Stimulated activated CD4-positive, alpha-beta T cell treated with anti-CD3 and anti-CD28 coated beads, Interleukin-4, amount 100 ng/mL, for 24 hours (primary cell): ENCODE data around the gene ATP2B1.
A peak's percentile ranks its signal among the peaks of the same experiment; 100 is the strongest.

Experiments
- DNase-seq: peaks from one replicate; pipeline ENCODE4 v3.0.0-alpha.2; 2020

ATP2B1 gene

DNA sequence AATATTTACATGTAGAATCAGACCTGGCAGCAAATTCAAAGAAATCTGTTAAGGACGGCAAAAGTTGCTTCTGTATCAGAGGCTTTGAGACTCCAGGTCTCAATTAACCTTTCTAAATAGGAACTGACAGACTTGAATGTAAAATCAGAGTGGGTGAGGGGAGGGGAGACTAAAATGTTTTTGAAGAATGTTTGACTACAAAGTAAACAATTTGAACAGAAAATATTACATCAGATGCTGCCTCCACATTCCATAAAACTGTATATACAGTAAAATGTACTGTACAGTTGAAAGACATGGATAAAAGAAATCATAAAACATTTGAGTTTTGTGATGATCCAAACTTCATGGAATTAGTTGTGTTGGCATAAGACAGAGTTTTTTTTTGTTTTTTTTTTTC is 133.3 kb downstream of the ATP2B1 start:
- no peak for DNase-seq

DNA sequence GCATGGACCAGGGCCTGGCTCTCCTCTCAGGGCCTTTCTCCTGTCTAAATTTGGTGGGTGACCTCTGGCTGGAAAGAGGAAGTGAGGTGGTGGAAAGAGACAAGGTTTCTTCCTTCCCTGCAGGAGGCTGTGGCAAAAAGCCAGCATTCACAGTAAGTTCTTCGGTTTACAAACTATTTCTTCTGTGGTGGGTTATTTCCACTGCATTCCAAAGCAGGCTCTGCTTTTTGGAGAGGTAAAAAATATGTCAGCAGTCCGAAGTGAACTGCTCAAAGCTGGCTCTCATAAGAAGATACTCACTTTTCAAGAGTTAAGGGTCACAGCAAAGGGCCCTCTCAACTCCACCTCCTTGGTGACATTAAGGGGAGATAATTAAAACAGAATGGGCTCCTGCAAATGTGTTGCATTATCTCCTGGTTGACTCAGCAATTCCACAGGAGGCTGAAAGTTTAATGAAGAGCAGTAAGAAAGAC is 133.9 kb downstream of the ATP2B1 start:
- DNase-seq: no peak

DNA sequence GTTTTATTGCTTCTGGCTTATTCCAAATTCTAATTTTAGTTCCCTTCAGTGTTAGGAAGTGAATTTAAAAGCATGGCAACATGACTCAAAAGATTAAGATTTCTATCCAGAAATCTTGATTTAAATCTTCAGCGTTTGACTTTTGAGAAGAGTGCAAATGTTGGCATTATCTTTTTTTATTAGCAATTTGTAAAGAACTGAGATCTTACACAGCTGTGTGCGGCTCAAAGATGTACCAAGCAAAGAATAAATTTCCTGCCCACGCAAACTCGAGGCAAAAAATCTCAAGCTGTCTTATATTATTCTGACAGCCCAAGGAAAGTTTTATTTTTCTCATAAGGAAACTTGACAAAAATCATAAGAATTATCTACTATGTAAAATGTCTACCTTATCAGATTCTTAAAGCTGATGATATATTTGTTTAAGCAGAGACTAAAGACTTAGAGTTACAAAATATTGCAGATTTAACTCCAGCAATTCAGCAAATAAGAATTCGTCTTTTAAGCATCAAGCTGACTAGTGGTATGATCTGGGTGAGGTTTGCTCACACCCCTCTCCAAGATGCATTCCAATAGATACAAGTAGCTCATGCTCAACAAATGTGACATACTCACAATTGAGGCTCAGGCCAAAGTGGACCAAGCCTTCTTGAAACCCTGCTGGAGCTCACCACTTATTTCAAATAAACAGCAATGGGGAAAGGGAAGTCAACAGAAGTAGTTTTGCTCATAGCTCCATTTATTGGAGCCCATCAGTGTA is 135.4 kb downstream of the ATP2B1 start:
- no peak for DNase-seq

DNA sequence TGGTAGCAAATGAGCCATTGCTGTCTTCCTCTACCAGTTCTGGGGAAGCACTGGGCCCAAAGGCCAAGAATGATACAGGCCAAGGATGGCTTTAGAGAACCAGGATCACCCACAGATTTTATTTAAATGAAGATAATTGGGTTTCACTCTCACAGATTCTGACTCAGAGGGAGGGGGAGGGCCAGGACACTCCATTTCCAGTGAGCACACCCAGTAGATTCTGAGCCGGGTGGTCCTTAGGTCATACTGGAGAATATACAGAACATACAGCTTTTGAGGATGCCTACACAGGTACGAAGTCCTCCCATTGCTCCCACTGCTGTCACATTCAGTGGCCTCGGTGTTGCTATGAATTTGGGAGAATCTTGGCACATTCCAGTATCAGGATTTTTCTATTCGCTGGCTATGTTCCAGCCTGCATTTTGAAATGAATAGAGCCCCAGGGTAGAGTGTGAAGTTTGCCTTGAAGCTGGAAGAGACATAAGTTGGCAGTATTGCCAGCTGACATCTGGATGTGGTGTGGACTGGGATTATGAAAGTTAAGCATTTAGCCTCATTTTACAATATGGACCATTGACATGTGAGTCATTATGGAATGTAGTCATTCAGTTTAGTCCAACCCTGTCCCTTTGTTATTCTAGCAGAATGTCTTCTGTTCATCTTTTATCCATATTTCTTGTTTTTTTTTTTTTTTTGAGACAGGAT is 137.0 kb downstream of the ATP2B1 start:
- DNase-seq: no peak

DNA sequence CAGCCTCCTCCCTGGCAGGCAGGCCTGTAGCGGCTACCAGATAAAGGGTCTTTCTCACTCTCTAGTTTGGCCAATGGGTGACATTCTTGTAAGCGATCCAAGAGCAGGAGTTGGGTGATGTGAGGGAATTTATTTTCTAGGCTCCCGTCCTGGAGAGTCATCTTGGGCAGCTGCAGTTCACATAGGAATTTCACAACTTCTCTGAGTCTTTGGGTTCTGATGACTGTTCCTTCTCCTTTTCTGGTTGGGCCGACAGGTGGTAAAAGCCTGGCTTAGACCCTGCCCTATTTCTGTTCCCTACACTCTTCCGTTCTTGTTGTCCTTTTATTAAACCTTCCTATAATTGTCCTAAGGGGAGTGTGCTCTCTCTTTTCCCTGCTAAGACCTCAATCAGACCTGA is 140.2 kb downstream of the ATP2B1 start:
- no peak for DNase-seq

DNA sequence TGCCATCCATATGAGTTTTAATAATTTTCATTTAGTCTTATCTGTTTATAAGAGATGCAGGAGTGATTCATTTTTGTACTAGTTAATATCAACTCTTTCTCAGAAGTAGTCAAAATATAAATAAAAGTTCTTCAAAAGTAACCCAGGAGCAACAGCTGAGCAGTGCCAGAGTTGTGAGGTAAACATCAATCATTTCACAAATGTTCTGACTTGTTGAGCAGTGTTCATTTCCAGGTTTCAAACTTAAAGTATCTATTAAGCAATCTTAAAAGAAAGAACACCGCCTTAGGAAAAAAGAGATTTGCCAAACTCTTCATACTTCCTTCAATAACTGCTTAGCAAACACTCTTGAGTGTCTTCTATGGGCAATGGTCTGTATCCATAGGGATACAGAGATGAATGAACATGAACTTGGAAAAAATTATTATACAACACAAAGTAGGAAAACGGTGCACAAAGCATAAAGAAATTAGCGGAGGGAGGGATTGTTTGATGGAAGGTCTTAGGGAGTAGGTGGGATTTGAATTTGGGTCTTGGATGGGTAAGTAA is 140.9 kb downstream of the ATP2B1 start:
- DNase-seq: no peak

DNA sequence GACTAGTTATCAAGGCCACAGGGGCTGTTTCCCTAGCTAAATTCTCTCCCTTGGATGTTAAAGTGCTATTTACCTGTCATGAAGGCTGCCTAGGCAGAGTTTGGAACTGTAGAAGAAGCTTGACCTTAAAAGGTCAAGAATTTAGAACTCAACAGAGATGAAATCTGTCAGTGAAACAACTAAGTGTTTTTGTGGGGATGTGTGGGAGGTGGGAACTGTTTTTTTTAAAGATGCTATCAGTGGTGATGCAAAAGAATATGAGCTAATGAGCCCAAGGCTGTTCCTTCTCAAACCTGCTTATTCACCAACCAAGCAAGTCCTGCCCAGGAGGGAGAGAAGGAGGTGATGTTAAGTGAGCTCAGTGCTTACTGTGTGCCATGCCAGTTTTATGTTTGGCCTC is 142.0 kb downstream of the ATP2B1 start:
- DNase-seq: no peak

DNA sequence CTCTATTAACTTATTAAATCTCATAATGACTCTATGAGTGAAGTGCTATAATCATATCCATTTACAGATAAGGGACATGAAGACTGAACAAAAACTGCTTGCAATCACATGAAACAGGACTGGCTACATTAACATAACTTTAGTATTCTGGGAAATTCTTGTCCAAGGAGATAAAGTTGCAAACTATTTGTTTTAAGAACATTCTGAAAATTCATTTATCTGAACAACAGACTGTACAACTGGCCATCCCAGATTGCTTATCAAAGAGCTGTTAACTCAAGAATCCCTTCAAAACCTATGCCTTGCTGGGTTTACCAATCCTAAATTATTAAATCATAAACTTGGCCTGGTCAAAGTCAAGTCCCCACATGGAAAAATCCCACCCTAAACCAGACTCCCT is 143.6 kb downstream of the ATP2B1 start:
- no peak for DNase-seq

DNA sequence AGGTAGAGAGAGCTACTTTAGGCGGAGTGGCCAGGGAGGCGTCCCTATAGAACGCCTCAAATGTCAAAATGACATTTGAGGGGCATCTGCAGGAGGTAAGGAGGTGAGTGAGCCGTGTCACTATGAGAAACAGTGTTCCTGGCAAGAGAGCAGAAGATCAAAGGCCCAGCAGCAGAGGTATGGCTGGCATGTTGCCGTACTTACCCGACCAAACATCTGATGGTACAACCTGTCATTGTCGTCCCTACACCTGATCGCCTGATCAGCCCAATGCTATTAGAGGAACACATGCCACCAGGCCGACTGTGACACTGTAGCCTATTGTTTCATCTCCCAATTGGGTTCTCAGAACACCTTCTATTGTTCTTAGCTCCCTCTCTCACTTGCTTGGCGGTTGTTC is 148.9 kb downstream of the ATP2B1 start:
- DNase-seq: no peak

DNA sequence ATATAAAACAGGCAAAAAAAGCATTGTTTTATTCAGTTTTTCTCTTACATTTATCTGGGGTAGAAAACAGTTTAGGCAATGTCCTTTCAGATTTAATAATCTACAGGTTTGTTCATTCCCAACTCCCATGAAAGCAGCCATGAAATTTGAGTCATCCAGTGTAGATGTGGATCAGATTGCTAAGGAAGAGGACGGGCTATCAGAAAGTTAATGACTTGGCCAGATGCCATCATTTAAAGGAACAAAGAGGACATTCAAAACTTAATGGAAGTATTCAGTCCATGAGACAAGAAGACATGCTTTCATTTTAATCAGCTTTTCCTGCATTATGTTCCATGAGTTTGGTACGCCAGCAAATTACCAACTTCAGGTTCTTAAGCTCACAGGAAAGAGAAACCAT is 151.7 kb downstream of the ATP2B1 start:
- no peak for DNase-seq

DNA sequence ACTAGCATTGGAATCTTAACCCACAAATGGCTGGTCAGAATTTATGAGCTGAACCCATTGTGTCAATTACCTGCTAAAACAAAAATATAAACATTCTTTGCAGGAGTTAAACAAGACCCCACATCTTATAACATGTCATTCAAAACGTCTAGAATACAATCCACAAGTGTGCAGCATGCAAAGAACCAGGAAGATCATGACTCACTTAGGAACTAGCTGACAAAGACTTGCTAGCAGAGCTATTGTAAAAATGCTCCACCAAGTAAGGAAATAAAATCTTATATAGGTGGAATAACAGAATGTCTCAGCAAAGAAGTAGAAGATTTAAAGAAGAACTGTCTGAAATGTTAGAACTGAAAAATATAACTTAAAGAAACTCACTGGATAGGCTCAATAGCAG is 156.3 kb downstream of the ATP2B1 start:
- no peak for DNase-seq

DNA sequence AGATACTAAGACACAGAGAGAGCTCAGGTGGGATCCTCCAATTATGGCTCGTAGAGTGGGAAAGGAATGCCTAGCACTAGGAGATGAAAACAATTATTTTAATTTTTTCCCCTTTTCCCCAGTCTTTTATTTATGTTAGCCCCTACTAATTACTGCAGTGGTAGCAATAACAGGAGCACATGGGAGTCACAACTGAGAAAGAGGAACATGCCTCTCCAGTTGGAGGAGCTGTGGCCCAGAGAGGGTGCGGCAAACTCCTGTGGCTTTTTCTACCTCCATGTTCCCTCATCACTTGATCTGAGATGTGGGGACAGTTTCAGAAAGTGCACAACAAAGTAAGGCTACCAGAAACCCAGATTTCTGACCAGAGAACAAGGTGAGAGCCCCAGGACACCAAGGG is 156.9 kb downstream of the ATP2B1 start:
- DNase-seq: no peak

DNA sequence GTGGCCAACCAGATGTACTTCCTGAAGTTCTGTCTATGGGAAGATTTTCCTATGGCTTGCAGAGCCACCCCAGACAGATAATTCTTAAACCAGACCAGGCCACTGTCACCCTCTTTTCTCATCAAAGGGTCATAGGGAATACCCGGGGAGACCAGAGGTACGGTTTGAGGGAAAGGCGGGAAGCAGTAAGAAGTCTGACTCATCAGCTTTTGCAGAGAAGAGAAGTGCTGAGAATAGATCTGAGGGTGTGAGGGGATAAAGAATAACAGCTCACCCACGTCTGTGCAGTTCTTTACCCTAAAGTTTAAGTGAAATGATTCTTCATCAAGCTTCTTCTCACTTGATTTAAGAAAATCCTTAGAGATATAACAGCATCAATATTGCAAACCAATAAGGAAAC is 161.5 kb downstream of the ATP2B1 start:
- no peak for DNase-seq

DNA sequence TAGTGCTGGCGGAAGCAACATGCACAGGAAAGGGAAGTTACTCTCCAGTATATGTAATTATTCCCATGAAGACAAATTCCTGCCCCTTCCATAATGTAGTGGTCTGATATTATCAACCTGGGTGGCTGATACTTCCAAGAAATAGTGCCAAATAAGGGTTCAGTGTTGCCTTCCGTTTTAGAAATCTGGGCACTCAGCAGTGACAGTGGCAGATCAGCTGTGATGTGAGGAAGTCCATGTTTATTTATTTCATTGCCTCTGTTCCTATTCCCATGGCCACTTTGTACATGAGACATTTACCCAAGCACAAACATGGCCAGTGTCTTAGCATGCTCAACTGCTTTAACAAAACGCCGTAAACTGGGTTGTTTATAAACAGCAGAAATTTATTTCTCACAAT is 162.5 kb downstream of the ATP2B1 start:
- DNase-seq: no peak

DNA sequence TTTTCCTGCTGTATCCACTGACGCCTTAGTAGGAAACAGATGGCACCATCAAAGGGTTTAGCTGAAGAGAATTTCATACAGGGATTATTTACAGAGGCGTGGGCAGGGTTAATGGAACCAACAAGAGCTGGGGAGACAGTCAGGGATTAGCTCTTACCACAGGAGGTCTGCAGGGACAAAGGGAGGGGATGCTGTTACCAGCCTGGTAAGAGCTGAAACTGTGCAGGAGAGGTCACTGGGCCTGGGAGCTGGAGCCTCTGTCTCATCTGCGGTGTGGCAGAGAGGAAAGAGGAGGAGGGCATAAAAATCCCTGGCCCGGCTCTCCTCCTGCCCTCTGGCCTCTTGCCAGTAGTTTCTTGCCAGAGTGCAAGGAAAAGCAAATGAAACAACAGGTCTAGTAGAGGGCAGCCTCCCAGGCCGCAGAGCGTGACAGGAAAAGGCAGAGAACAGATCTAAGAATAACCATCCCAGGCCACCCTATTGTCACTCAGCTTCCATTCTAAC is 163.9 kb downstream of the ATP2B1 start:
- DNase-seq: no peak

DNA sequence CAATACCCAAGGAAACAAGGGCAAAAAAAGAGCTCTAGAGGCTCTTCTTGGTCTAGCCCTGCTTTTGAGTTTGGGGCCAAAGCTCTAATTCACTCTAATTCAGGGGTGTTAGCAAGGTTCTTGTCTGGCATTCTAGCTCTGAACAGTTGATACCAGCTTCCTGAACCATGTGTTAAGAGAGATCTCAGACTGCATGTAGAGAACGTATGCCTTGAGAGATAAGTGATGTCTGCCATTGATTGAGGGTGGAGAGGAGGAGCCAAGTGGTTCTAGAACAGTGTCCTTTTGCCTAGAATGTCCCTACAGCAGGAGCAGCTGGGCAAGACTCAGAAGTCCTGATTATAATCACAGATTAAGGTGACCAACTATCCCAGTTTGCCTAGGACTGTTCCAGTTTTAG is 164.6 kb downstream of the ATP2B1 start:
- no peak for DNase-seq

DNA sequence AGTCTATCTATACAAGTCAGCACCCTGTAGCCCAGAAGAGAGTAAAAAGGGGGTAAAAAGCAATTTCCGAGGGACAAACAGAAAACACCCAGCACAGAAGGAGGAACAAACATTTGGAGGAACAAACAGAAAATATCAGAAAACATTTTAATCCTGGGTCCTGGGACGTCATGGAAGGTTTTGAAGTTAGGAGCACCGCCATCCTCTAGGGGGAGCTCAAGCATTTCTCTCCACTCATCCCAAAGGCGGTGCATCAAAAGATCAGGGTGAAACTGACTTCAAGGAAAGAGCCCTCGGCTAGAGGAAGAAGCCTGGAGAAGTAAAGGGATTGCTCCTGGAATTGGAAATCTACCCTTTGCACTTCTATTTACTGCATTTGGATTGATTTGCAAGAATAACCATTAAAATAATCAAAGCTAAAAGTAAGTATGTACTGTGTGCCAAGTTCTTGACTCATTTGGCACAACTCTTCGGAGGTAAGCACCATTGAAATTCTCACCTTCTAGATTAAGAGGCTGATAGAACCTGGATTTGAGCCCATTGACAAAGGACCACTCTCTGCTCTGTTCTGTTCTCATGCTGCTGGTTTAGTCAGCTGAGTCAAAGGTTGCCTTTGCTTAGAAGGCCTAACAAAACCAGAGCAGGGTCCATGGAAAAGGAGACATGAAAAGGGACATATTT is 165.6 kb downstream of the ATP2B1 start:
- peak; percentile 70 for DNase-seq

DNA sequence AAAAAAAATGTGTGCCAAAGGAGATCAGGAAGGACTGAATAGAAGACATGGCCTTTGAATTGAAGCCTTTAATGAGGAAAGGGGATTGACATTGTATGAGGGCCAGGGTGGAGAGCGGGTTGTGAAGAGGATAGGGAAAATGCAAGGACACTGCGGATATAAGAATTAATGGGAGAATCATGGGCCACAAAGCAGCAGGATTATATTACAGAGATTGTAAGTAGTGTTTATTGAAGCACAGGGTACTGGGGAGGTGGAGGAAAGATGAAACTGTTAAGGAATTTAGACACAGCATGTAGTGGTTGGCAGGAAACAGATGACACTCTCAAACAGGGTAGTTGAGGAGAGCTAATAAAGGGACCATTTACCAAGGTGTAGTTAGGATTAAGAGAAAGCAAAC is 166.4 kb downstream of the ATP2B1 start:
- DNase-seq: no peak

DNA sequence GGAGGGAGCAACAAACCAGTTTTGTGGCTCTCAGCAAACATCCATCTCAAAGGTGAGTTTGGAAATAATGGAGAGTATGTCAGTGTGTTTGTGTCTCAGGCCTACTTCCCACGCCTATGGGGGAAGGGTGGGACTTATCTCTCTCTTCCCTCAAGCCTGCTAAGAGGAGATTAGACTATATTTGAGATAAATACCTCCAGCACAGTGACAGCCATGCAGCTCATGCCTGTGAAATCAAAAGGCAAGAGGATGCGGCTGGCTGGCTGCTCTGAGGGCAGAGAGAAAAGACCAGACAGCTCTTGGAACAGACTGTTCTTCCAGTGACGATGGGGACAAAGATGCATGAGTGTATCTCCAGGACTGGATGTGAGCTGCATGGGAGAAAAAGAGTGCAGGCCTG is 168.1 kb downstream of the ATP2B1 start:
- DNase-seq: no peak

DNA sequence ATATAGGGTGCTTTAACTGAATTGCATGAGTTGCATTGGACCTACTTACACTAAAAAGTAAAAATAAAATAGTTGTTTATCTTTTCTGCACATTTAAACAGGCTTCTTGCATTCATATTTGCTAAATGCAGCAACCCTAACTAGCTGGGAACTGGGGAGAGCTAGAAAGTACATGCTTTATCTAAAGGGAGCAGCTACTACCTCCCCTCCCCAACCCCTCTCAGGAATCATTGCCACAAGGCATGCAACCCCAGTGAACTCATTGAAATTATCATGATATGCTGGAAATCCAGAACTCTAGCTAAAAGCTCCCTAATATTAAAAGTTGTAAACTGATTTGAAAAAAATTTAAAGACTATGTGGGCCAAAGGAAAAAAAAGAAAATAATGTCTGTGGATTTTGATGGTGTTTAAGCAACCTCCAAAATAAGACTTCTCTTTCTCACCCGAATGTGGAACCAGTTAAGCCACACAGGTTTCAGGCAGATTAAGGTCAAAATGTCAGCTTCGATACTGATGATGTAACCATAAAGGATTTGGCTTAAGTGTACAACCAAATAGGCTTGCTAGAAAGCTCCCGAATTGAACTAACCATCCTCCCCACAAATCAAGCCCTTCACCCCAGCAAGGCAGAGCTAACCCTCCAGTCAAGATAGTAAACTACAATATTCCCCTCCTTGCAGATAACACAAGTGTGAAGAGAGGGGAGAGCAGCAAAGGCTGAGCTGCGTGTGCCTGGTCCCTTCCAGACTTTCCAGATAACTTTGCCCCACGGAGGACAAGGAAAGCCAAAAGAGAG is 169.0 kb downstream of the ATP2B1 start:
- no peak for DNase-seq

DNA sequence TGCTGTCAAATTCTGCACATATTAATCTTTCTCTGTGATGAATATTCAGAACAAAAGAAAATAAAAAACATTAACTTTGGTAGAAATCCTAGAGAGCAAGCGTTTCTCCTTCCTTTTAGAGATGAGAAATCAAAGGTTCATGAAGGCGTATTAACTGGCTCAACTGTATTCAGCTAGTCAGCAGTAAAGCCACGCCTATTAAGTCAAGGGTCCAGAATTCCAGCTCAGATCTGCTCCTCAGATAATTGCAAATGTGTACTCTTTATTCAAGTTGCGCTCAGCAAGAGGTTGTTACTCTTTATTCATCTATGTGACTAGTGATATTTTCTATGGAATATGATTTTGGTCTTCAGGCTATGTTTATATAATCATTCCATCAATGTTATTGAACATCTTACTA is 169.7 kb downstream of the ATP2B1 start:
- DNase-seq: no peak
